GM19324 (cell line): ENCODE results near the gene CAPN8.

Experiments
- ATAC-seq: cut with Tn5 transposase; IDR thresholded peaks from one replicate; pipeline ENCODE4 v1.9.1; 2021; ENCODE audit warnings: mild to moderate bottlenecking, moderate library complexity; ENCODE audit not compliant: unreplicated experiment, low FRiP score

Gene CAPN8

GRCh38 chr1:223620297-223620897 is 45.1 kb downstream of the CAPN8 start:
- ATAC-seq, result no peak

- ATAC-seq, result no peak
Measured at GRCh38 chr1:223618680-223619079, 46.8 kb downstream of the CAPN8 start.

- no peak for ATAC-seq
Measured at GRCh38 chr1:223617323-223618070, 48.0 kb downstream of the CAPN8 start.

GRCh38 chr1:223616586-223616985 is 48.9 kb downstream of the CAPN8 start:
- no peak for ATAC-seq

GRCh38 chr1:223611936-223612335 is 53.6 kb downstream of the CAPN8 start:
- ATAC-seq, result no peak

DNA sequence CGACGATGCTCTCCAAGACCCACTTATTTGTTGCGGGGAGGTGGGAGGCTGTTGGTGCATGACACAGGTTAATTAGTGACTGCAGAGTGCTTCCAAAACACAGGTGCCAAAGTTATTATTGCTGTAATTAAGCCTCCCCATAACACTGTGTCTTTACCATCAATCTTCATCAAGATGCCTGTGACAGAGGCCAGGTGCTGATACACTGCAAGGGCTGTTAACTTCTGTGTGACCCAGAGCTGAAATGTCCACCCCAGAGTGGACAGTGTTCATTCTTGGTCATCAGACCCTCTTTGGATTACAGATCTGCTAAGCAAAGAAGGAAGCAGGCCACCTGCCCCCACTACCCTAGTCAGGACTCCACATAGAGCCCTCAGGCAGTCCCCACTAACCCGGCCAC is 55.5 kb downstream of the CAPN8 start:
- ATAC-seq, result no peak

- no peak for ATAC-seq
Measured at GRCh38 chr1:223609066-223609465, 56.4 kb downstream of the CAPN8 start.

DNA sequence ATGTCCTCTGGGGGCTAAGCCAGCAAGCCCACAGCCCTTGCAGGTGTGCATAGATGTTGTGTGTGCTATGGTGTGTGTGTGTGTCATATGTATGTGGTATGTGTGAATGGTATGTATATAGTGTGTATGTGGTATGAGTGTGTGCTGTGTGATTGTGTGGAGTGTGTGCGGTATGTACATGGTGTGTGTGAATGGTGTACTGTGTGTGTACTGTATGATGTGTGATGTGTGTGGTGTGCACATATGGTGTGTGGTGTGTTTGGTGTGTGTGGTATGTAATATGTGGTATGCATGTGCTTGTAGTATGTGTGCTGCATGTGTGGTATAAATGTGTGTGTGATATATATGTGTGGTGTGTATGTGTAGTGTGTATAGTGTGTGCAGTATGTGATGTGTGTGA is 107.0 kb downstream of the CAPN8 start:
- ATAC-seq, result no peak

DNA sequence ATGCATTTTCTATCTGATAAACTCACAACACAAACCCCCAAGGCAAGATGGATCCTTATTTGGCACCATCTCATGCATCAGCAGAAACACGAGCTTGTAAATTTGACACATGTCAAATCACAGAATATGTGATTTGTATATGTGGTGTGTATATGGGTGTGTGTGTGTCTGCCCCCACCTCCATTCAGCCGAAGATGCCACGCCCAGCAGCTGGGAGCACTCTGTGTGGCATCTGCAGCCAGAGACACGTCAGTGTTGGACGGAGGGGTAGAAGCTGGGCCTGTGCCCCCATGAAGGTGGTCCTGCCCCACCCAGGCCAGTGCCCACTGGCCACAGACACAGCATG is 108.4 kb downstream of the CAPN8 start:
- ATAC-seq, result no peak

- peak; percentile 63 for ATAC-seq
Measured at GRCh38 chr1:223556414-223557129, 108.9 kb downstream of the CAPN8 start.

DNA sequence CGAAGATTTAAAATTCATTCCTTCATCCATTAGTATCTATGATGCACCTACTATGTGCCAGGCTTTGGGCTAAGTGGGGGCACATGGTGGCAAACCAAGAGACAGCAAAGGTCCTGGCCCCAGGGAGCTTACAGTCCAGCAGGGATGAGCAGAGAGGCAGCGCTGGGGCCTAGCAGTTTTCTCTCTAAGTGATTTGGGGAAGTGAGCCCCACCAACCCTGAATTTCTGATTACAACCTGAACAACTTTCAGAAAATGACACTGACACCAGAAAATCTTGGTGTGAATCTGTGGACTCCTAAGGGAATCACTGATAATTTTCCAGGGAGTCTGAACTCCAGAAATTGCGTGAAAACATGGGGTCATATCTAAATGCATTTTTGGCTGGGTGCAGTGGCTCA is 111.5 kb downstream of the CAPN8 start:
- no peak for ATAC-seq

DNA sequence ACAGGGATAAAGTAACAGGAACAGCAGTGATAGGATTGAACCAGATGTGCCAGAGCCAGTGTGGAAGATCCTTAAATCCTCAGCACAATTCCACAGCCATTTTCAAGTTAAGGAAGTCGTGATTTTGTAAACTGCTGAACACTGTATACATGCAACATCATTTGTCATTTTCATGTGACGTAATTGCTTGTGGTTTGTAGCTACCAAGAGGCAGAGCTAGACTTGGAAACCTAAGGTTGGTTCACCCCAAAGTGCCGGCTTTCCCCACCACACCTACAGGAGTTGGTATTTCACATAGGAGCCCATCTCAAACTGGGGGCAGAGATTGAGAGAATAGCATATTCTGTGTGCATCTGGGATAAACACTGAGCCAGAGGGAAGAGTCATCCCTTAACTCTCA is 113.9 kb downstream of the CAPN8 start:
- no peak for ATAC-seq

- no peak for ATAC-seq
Measured at GRCh38 chr1:223549740-223550139, 115.8 kb downstream of the CAPN8 start.

- no peak for ATAC-seq
Measured at GRCh38 chr1:223547316-223548114, 118.0 kb downstream of the CAPN8 start.

DNA sequence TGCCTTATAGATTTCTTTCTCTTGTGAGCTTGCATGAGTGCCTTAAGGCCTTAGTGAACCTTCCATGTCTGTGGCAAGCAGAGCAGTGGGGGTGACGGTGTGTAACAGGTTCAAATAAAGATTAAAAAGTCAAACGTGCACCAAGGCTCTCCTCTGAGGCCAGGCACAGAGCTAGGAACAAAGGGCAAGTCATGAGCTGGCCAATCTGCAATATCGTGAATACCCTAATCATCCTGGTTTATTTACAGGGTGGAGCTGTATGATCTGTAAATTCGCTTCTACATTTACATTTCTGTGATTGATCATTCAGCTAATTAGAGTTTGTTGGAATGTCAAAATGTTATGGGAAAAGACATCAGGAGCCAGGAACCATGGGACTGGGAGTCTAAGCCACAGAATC is 120.2 kb downstream of the CAPN8 start:
- ATAC-seq, result no peak

DNA sequence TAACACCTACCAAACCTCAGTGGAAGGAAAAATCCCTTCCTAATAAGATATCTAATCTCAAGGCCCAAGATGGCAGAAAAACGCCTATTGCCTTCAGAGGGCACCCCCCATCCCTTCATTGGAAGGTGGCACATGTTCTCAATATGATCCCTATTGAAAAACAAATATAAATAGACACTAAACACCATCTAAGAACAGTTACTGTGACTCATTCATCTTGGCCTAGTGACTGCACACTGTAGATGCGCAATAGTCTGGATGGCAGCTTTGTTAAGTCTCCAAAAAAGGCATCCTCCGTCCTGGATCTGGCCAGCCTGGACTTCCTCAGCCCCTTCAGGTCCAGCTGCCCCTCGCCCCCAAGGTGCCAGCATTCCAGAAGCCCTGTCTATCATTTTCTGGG is 121.9 kb downstream of the CAPN8 start:
- no peak for ATAC-seq

DNA sequence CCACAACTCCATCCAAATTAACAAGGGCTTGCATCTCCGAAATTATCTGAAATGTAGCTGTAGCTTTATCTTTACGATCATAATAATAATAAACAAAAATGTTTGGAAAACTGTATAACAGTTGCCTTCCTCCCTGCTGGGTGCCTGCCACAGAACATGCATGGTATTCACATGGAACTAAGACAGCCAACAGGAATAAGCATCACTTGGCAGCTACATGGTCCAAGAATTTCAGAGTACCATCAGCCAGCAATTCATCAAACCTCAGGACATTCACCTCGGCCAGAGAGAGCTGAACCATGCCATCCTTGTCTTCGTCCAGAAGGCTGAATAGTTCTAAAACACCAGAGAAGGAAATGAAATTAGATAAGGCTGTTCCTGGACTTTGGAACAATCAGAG is 122.7 kb downstream of the CAPN8 start:
- no peak for ATAC-seq

- ATAC-seq, result no peak
Measured at GRCh38 chr1:223540485-223541106, 124.9 kb downstream of the CAPN8 start.

GRCh38 chr1:223539750-223540149 is 125.8 kb downstream of the CAPN8 start:
- no peak for ATAC-seq

DNA sequence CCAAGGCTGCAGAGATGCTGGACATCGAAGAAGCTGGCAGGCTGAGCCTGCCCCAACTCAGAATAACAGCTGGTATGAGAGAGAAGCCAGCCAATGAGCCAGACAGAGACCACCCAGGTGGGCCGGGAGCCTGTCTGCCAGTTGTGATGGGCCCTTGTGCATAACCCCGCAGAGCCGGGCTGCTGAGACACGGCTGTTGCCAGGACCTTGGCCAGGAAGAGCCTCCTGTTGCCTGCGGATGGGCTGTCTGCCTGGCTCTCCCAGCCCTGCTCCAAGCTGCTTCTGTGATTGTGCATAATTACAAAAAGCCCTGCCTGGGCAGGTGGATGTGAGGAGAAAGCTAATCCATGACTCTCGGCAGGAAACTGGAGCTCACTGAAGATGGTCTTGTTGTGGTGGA is 126.5 kb downstream of the CAPN8 start:
- ATAC-seq, result no peak

- no peak for ATAC-seq
Measured at GRCh38 chr1:223535319-223535718, 130.2 kb downstream of the CAPN8 start.
